ENCODE results near the gene OR12D2. TPM values are rescaled to one million over a fixed set of nuclear protein-coding genes. Genes with fewer than 3 reads are reported as not detected.

OR12D2 gene
- total and polyA plus RNA-seq, 2 experiments from 2014 or later = not detected

- no peaks in the 10 kb centered on the region for H3K4me1 ChIP-seq (ENCODE audit: insufficient read depth)
- H2AFZ ChIP-seq = no peak within 1 kb of the TSS
- in situ Hi-C loops (cut with MboI) = no loop called here
- DNase-seq = no peak
- H3K9me2 ChIP-seq (ENCODE audit: insufficient read depth) = no peaks in the 10 kb centered on the region
- H3K79me2 ChIP-seq (ENCODE audit: insufficient read depth) = no peaks in the 10 kb centered on the region
- no peaks in the 10 kb centered on the region for H3K27me3 ChIP-seq (replicated peaks; ENCODE audit: insufficient read depth)
- TF ChIP-seq EZH2 (IDR thresholded peaks at IDR 0.05; ENCODE audit: insufficient read depth, poor library complexity, severe bottlenecking) (no peak), EZH2phosphoT487 (IDR thresholded peaks at IDR 0.05; ENCODE audit: insufficient read depth, low read depth) (no peak)
- H3K9ac ChIP-seq = no peak within 1 kb of the TSS
- H3K9me3 ChIP-seq (ENCODE audit: low read depth) = no peaks in the 10 kb centered on the region
- no peaks in the 10 kb centered on the region; the same call in 1 of the 2 replicates for H4K20me1 ChIP-seq (ENCODE audit: insufficient read depth)
- no peaks in the 10 kb centered on the region for H3F3A ChIP-seq (ENCODE audit: insufficient read depth)
- no peak within 1 kb of the TSS for H3K4me3 ChIP-seq
- H3K36me3 ChIP-seq (ENCODE audit: low read depth) = no peaks in the 10 kb centered on the region
- H3K4me2 ChIP-seq (ENCODE audit: unreplicated experiment) = no peak within 1 kb of the TSS
- H3K27ac ChIP-seq = no peak within 1 kb of the TSS
Measured at GRCh38 chr6:29414588-29414987, 19.2 kb downstream of the OR12D2 start, which contains the start of gene OR12D1. TSS of gene OR12D1 (plus strand) at chr6:29414928.

GRCh38 chr6:29419516-29419915 lies 24.1 kb downstream of the OR12D2 start:
- Histone ChIP-seq H3K27ac (no peak overlapping the region), H4K20me1 (ENCODE audit: insufficient read depth) (no peaks in the 10 kb centered on the region), H3K9me3 (ENCODE audit: low read depth) (no peaks in the 10 kb centered on the region), H2AFZ (no peak overlapping the region), H3K36me3 (ENCODE audit: low read depth) (no peaks in the 10 kb centered on the region), H3K9me2 (ENCODE audit: insufficient read depth) (no peaks in the 10 kb centered on the region), H3K4me1 (ENCODE audit: insufficient read depth) (no peaks in the 10 kb centered on the region), H3K9ac (no peak overlapping the region), H3K4me3 (no peak overlapping the region), H3F3A (ENCODE audit: insufficient read depth) (no peaks in the 10 kb centered on the region), H3K4me2 (ENCODE audit: unreplicated experiment) (no peak overlapping the region), H3K79me2 (ENCODE audit: insufficient read depth) (no peaks in the 10 kb centered on the region), H3K27me3 (replicated peaks; ENCODE audit: insufficient read depth) (no peaks in the 10 kb centered on the region)
- no peak for TF ChIP-seq EZH2 (IDR thresholded peaks at IDR 0.05; ENCODE audit: insufficient read depth, poor library complexity, severe bottlenecking)
- DNase-seq = peak; percentile 6
- WGBS, 2 experiments (ENCODE audit: low coverage in 1 of 2, low lambda C conversion rate in 2 of 2, missing lambda C conversion rate in 2 of 2) = 13 to 15% methylated on average over 3 of the region's 3 CpGs
- in situ Hi-C loops (cut with MboI) = no loop called here

DNA sequence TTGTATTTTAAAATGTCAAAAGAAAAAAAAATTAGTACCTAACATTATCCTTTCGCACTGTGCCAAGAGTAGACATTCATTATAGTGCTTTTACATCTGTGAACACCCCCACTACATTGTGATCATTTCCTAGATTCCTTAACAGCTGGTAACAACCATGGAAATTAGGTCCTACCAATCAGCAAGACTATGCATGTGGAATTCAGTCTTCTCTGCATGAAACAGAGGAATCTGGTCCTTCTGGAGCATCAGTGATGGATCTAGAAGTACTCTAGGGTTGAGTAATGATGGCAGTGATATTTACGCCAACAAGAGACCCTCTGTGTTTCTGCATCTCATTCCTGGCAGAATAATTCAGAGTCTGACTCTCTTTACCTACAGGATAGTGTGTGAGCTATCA lies 28.7 kb downstream of the OR12D2 start:
- no peaks in the 10 kb centered on the region for H3F3A ChIP-seq (ENCODE audit: insufficient read depth)
- no peak overlapping the region for H3K9ac ChIP-seq
- in situ Hi-C loops (cut with MboI) = no loop called here
- H4K20me1 ChIP-seq (ENCODE audit: insufficient read depth) = no peaks in the 10 kb centered on the region
- no peak overlapping the region for H2AFZ ChIP-seq
- no peaks in the 10 kb centered on the region for H3K36me3 ChIP-seq (ENCODE audit: low read depth)
- H3K9me2 ChIP-seq (ENCODE audit: insufficient read depth) = no peaks in the 10 kb centered on the region
- H3K27ac ChIP-seq = no peak overlapping the region
- no peak for TF ChIP-seq EZH2phosphoT487 (IDR thresholded peaks at IDR 0.05; ENCODE audit: insufficient read depth, low read depth)
- TF ChIP-seq EZH2 (IDR thresholded peaks at IDR 0.05; ENCODE audit: insufficient read depth, poor library complexity, severe bottlenecking) = no peak
- no peak overlapping the region for H3K4me2 ChIP-seq (ENCODE audit: unreplicated experiment)
- WGBS, 2 experiments (ENCODE audit: low coverage in 1 of 2, low lambda C conversion rate in 2 of 2, missing lambda C conversion rate in 2 of 2) = 14 to 27% methylated on average over 2 of the region's 2 CpGs
- H3K27me3 ChIP-seq (replicated peaks; ENCODE audit: insufficient read depth) = no peaks in the 10 kb centered on the region
- DNase-seq = no peak
- no peaks in the 10 kb centered on the region for H3K9me3 ChIP-seq (ENCODE audit: low read depth)
- no peak overlapping the region for H3K4me3 ChIP-seq
- H3K4me1 ChIP-seq (ENCODE audit: insufficient read depth) = no peaks in the 10 kb centered on the region
- H3K79me2 ChIP-seq (ENCODE audit: insufficient read depth) = no peaks in the 10 kb centered on the region

GRCh38 chr6:29424575-29424974 lies 29.1 kb downstream of the OR12D2 start:
- no peak overlapping the region for H3K4me2 ChIP-seq (ENCODE audit: unreplicated experiment)
- in situ Hi-C loops (cut with MboI) = no loop called here
- no peaks in the 10 kb centered on the region for H3K79me2 ChIP-seq (ENCODE audit: insufficient read depth)
- H3K9ac ChIP-seq = no peak overlapping the region
- DNase-seq = no peak
- no peaks in the 10 kb centered on the region for H3K27me3 ChIP-seq (replicated peaks; ENCODE audit: insufficient read depth)
- H2AFZ ChIP-seq = no peak overlapping the region
- 2 to 3% methylated on average over 2 of the region's 2 CpGs for WGBS, 2 experiments (ENCODE audit: low coverage in 1 of 2, low lambda C conversion rate in 2 of 2, missing lambda C conversion rate in 2 of 2)
- no peak overlapping the region for H3K4me3 ChIP-seq
- no peaks in the 10 kb centered on the region for H3K36me3 ChIP-seq (ENCODE audit: low read depth)
- H3K9me3 ChIP-seq (ENCODE audit: low read depth) = no peaks in the 10 kb centered on the region
- TF ChIP-seq EZH2 (IDR thresholded peaks at IDR 0.05; ENCODE audit: insufficient read depth, poor library complexity, severe bottlenecking) = no peak
- H4K20me1 ChIP-seq (ENCODE audit: insufficient read depth) = no peaks in the 10 kb centered on the region
- no peak overlapping the region for H3K27ac ChIP-seq
- no peaks in the 10 kb centered on the region for H3K4me1 ChIP-seq (ENCODE audit: insufficient read depth)
- no peaks in the 10 kb centered on the region for H3K9me2 ChIP-seq (ENCODE audit: insufficient read depth)
- no peaks in the 10 kb centered on the region for H3F3A ChIP-seq (ENCODE audit: insufficient read depth)

GRCh38 chr6:29425075-29425474 lies 29.6 kb downstream of the OR12D2 start:
- Histone ChIP-seq H3K4me2 (ENCODE audit: unreplicated experiment) (no peak overlapping the region), H3K79me2 (ENCODE audit: insufficient read depth) (no peaks in the 10 kb centered on the region), H3K36me3 (ENCODE audit: low read depth) (no peaks in the 10 kb centered on the region), H3K9me2 (ENCODE audit: insufficient read depth) (no peaks in the 10 kb centered on the region), H4K20me1 (ENCODE audit: insufficient read depth) (no peaks in the 10 kb centered on the region), H3K27me3 (replicated peaks; ENCODE audit: insufficient read depth) (no peaks in the 10 kb centered on the region), H3K9ac (no peak overlapping the region), H3F3A (ENCODE audit: insufficient read depth) (no peaks in the 10 kb centered on the region), H3K27ac (no peak overlapping the region), H3K9me3 (ENCODE audit: low read depth) (no peaks in the 10 kb centered on the region), H2AFZ (no peak overlapping the region), H3K4me1 (ENCODE audit: insufficient read depth) (no peaks in the 10 kb centered on the region), H3K4me3 (no peak overlapping the region)
- no peak for DNase-seq
- WGBS, 2 experiments (ENCODE audit: low coverage in 1 of 2, low lambda C conversion rate in 2 of 2, missing lambda C conversion rate in 2 of 2) = 0 to 4% methylated on average over 1 of the region's 1 CpG
- TF ChIP-seq EZH2 (IDR thresholded peaks at IDR 0.05; ENCODE audit: insufficient read depth, poor library complexity, severe bottlenecking) (no peak), EZH2phosphoT487 (IDR thresholded peaks at IDR 0.05; ENCODE audit: insufficient read depth, low read depth) (no peak)
- in situ Hi-C loops (cut with MboI) = no loop called here
